Activated naive CD8-positive, alpha-beta T cell treated with anti-CD3 and anti-CD28 coated beads for 36 hours (primary cell): ENCODE measurements around the gene LTB. TPM values are rescaled to one million over a fixed set of nuclear protein-coding genes. Genes with fewer than 3 reads are reported as not detected.

Experiments used
- DNase-seq: peaks from one replicate; pipeline ENCODE4 v3.0.0; 2021
- H3K27ac Mint-ChIP-seq: one replicate; pipeline ENCODE4 v1.8.0; 2022; ENCODE audit warnings: mild to moderate bottlenecking, moderate library complexity, mixed read lengths
- H3K27me3 Mint-ChIP-seq: one replicate; pipeline ENCODE4 v1.8.0; 2022; ENCODE audit warnings: mild to moderate bottlenecking, mixed read lengths
- H3K36me3 Mint-ChIP-seq: one replicate; pipeline ENCODE4 v1.8.0; 2021; ENCODE audit warnings: mild to moderate bottlenecking, mixed read lengths
- H3K4me1 Mint-ChIP-seq: one replicate; pipeline ENCODE4 v1.8.0; 2021; ENCODE audit warnings: mixed read lengths
- H3K4me3 Mint-ChIP-seq: one replicate; pipeline ENCODE4 v1.8.0; 2022; ENCODE audit warnings: mild to moderate bottlenecking, moderate library complexity, mixed read lengths
- H3K9me3 Mint-ChIP-seq: one replicate; pipeline ENCODE4 v1.8.0; 2022; ENCODE audit warnings: mixed read lengths
- total RNA-seq, 2 experiments: library from RNA; stranded (reverse); gene quantifications; one replicate each; pipeline ENCODE4 v1.2.3, GENCODE V29; 2021

The LTB gene
- total RNA-seq, 2 experiments from 2014 or later: 273 TPM

- Mint-ChIP-seq H3K4me3 (no peak overlapping the region), H3K27ac (no peak overlapping the region), H3K4me1 (peaks cover 60% of the 10 kb centered on the region), H3K27me3 (no peaks in the 10 kb centered on the region), H3K36me3 (peaks cover 73% of the 10 kb centered on the region), H3K9me3 (no peaks in the 10 kb centered on the region)
- no peak for DNase-seq
Measured at GRCh38 chr6:31534521-31535040, 47.6 kb downstream of the LTB start.

GRCh38 chr6:31534011-31534410 lies 48.2 kb downstream of the LTB start:
- Mint-ChIP-seq H3K27ac (no peak overlapping the region), H3K4me3 (no peak overlapping the region), H3K4me1 (peaks cover 54% of the 10 kb centered on the region), H3K36me3 (peaks cover 67% of the 10 kb centered on the region), H3K9me3 (no peaks in the 10 kb centered on the region), H3K27me3 (no peaks in the 10 kb centered on the region)
- no peak for DNase-seq

- peak overlapping the region; percentile 17 for H3K27ac Mint-ChIP-seq
- peaks cover 48% of the 10 kb centered on the region for H3K4me1 Mint-ChIP-seq
- H3K27me3 Mint-ChIP-seq: no peaks in the 10 kb centered on the region
Measured at GRCh38 chr6:31533455-31533841, 48.8 kb downstream of the LTB start.

GRCh38 chr6:31532644-31533454 lies 49.4 kb downstream of the LTB start:
- H3K4me3 Mint-ChIP-seq: no peak overlapping the region
- H3K9me3 Mint-ChIP-seq: no peaks in the 10 kb centered on the region
- no peaks in the 10 kb centered on the region for H3K27me3 Mint-ChIP-seq
- peaks cover 58% of the 10 kb centered on the region for H3K36me3 Mint-ChIP-seq
- peaks cover 44% of the 10 kb centered on the region for H3K4me1 Mint-ChIP-seq
- peak overlapping the region; percentile 39 for H3K27ac Mint-ChIP-seq
- no peak for DNase-seq

More at GRCh38 chr6:31533455-31533841, 48.8 kb downstream of the LTB start:
- Mint-ChIP-seq H3K9me3 (no peaks in the 10 kb centered on the region), H3K4me3 (no peak overlapping the region), H3K36me3 (peaks cover 62% of the 10 kb centered on the region)
- DNase-seq: no peak

GRCh38 chr6:31531771-31532643 lies 50.2 kb downstream of the LTB start:
- H3K9me3 Mint-ChIP-seq: no peaks in the 10 kb centered on the region
- H3K27ac Mint-ChIP-seq: peak overlapping the region; percentile 39
- peaks cover 54% of the 10 kb centered on the region for H3K36me3 Mint-ChIP-seq
- H3K4me3 Mint-ChIP-seq: peak overlapping the region; percentile 5
- no peak for DNase-seq
- no peaks in the 10 kb centered on the region for H3K27me3 Mint-ChIP-seq
- H3K4me1 Mint-ChIP-seq: peaks cover 40% of the 10 kb centered on the region

GRCh38 chr6:31531162-31531561 lies 51.1 kb downstream of the LTB start:
- H3K36me3 Mint-ChIP-seq: peaks cover 47% of the 10 kb centered on the region
- H3K9me3 Mint-ChIP-seq: no peaks in the 10 kb centered on the region
- no peak for DNase-seq
- no peak overlapping the region for H3K4me3 Mint-ChIP-seq
- H3K27ac Mint-ChIP-seq: no peak overlapping the region
- no peaks in the 10 kb centered on the region for H3K27me3 Mint-ChIP-seq
- peaks cover 33% of the 10 kb centered on the region for H3K4me1 Mint-ChIP-seq

GRCh38 chr6:31530659-31531058 lies 51.6 kb downstream of the LTB start:
- no peak overlapping the region for H3K4me3 Mint-ChIP-seq
- DNase-seq: no peak
- peaks cover 42% of the 10 kb centered on the region for H3K36me3 Mint-ChIP-seq
- peaks cover 28% of the 10 kb centered on the region for H3K4me1 Mint-ChIP-seq
- H3K27me3 Mint-ChIP-seq: no peaks in the 10 kb centered on the region
- H3K27ac Mint-ChIP-seq: no peak overlapping the region
- H3K9me3 Mint-ChIP-seq: no peaks in the 10 kb centered on the region

Other genes with a start within 250 kb of the LTB start
- 1,000 to 10,000 TPM; 2,753 to 2,773 TPM for gene HLA-B, start 225.2 kb downstream of the LTB start, total RNA-seq
- 10 to 100 TPM; 10.5 to 11.3 TPM for gene MICA, start 178.8 kb downstream of the LTB start, total RNA-seq
- gene MICB, start 84.3 kb downstream of the LTB start, total RNA-seq: 10 to 100 TPM; 17.7 to 18.5 TPM
- not detected for gene MCCD1, start 53.5 kb downstream of the LTB start, total RNA-seq
- gene DDX39B, start 40.4 kb downstream of the LTB start, total RNA-seq: 100 to 1,000 TPM; 570 to 580 TPM
- gene ATP6V1G2, start 35.8 kb downstream of the LTB start, total RNA-seq: 1 to 10 TPM; 1.0 to 1.5 TPM
- gene NFKBIL1, start 34.8 kb downstream of the LTB start, total RNA-seq: 10 to 100 TPM; 10.6 TPM
- 100 to 1,000 TPM; 328 to 335 TPM for gene LTA, start 10.1 kb downstream of the LTB start, total RNA-seq
- gene TNF, start 6.9 kb downstream of the LTB start, total RNA-seq: 100 to 1,000 TPM; 114 to 115 TPM
- 10 to 100 TPM; 29.1 TPM for gene LST1, start 3.9 kb upstream of the LTB start, total RNA-seq
- 10 to 100 TPM; 28.7 to 31.2 TPM for gene NCR3, start 10.6 kb upstream of the LTB start, total RNA-seq
- gene AIF1, start 32.8 kb upstream of the LTB start, total RNA-seq: 100 to 1,000 TPM; 150 to 157 TPM
- gene PRRC2A, start 38.3 kb upstream of the LTB start, total RNA-seq: 100 to 1,000 TPM; 244 to 252 TPM
- 100 to 1,000 TPM; 244 to 246 TPM for gene BAG6, start 70.2 kb upstream of the LTB start, total RNA-seq
- 1 to 10 TPM; 5.1 to 5.7 TPM for gene APOM, start 73.5 kb upstream of the LTB start, total RNA-seq
- gene C6orf47, start 78.4 kb upstream of the LTB start, total RNA-seq: 10 to 100 TPM; 10.8 to 11.1 TPM
- 10 to 100 TPM; 33.3 to 37.0 TPM for gene GPANK1, start 82.6 kb upstream of the LTB start, total RNA-seq
- gene CSNK2B, start 83.7 kb upstream of the LTB start, total RNA-seq: 100 to 1,000 TPM; 297 to 307 TPM
- gene LY6G5B, start 87.6 kb upstream of the LTB start, total RNA-seq: 10 to 100 TPM; 17.6 to 21.4 TPM
- 1 to 10 TPM; 2.3 to 2.4 TPM for gene LY6G5C, start 98.6 kb upstream of the LTB start, total RNA-seq
- gene ABHD16A, start 120.9 kb upstream of the LTB start, total RNA-seq: 10 to 100 TPM; 33.3 to 35.8 TPM
- gene LY6G6F, start 124.4 kb upstream of the LTB start, total RNA-seq: not detected
- gene LY6G6D, start 132.9 kb upstream of the LTB start, total RNA-seq: not detected
- not detected for gene LY6G6C, start 139.3 kb upstream of the LTB start, total RNA-seq
- gene MPIG6B, start 140.9 kb upstream of the LTB start, total RNA-seq: under 1 TPM; 0.16 to 0.56 TPM
- gene DDAH2, start 146.9 kb upstream of the LTB start, total RNA-seq: 1 to 10 TPM; 3.5 to 3.8 TPM
- 100 to 1,000 TPM; 328 to 329 TPM for gene CLIC1, start 154.1 kb upstream of the LTB start, total RNA-seq
- gene MSH5, start 157.6 kb upstream of the LTB start, total RNA-seq: 10 to 100 TPM; 48.1 to 53.4 TPM
- 1 to 10 TPM; 7.6 to 9.5 TPM for gene SAPCD1, start 180.2 kb upstream of the LTB start, total RNA-seq
- gene VWA7, start 194.9 kb upstream of the LTB start, total RNA-seq: 1 to 10 TPM; 1.6 to 1.7 TPM
- gene VARS1, start 213.3 kb upstream of the LTB start, total RNA-seq: 100 to 1,000 TPM; 176 to 181 TPM
- gene LSM2, start 224.5 kb upstream of the LTB start, total RNA-seq: 100 to 1,000 TPM; 145 TPM
- gene HSPA1L, start 232.9 kb upstream of the LTB start, total RNA-seq: 1 to 10 TPM; 1.2 to 1.5 TPM
- gene HSPA1A, start 233.1 kb upstream of the LTB start, total RNA-seq: 10 to 100 TPM; 24.3 to 24.8 TPM
- gene HSPA1B, start 245.3 kb upstream of the LTB start, total RNA-seq: 10 to 100 TPM; 21.6 to 24.3 TPM